HG03039 (cell line): ENCODE measurements around the gene OPA3.
A peak's percentile ranks its signal among the peaks of the same experiment; 100 is the strongest.
"Not testable (repeated sequence)": the region's sequence is repeated elsewhere in the genome, so short reads cannot be mapped to it uniquely, and the experiment has no call there.

Experiments
- ATAC-seq: cut with Tn5 transposase; IDR thresholded peaks from one replicate; pipeline ENCODE4 v1.9.1; 2021; ENCODE audit warnings: mild to moderate bottlenecking, moderate library complexity; ENCODE audit not compliant: unreplicated experiment

Gene OPA3

GRCh38 chr19:45584332-45585157 lies at the start of gene OPA3:
OPA3 (minus strand) TSS chr19:45584802; CDS start chr19:45584764, 38 bp downstream.
- peak; percentile 80 for ATAC-seq

- no peak for ATAC-seq
Observed at GRCh38 chr19:45632468-45633196, 48.0 kb upstream of the OPA3 start.

DNA sequence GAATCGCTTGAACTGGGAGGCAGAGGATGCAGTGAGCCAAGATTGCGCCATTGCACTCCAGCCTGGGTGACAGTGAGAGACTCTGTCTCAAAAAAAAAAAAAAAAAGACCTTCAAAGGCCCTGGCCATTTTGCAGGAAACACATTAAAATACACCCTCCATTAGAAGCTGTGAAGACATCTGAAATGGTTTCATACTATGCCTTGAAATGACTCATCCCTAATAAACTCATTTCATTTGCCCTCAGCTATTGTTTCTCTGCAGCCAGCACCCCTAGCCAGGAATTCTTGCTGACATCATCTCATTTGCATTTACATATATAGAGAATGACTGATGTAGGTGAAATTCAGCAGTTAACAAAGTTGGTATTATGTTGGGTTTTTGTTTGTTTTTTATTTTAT lies 45.9 kb upstream of the OPA3 start:
- ATAC-seq = no peak

DNA sequence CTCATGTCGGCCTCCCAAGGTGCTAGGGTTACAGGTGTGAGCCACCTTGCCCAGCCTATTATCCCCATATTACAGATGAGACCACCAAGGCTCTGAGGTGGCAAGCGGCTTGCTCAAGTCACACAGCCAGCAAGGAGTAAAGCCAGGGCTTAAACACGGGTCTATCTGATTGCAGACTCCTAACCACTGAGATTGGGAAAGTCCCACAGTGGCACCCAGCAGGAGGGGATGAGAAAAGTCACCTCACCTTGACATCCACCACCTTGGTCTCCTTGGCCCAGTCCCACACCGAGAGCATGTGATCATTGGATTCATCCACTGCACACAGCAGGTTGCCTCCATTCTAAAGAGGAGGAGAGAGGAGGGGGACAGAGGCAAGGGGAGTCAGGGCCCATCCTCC lies 45.1 kb upstream of the OPA3 start:
- ATAC-seq = no peak

DNA sequence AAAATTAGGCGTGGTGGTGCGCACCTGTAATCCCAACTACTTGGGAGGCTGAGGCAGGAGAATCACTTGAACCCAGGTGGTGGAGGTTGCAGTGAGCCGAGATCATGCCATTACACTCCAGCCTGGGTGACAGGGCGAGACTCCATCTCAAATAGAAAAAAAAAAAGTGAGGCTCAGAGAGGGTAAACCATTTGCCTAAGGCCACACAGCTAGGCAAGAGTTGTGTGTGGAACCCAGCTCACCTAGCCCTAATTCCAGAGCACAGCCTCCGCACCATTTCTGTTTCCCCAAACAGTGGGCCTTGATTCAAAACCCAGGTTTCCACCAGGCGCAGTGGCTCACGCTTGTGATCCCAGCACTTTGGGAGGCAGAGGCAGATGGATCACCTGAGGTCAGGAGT lies 43.6 kb upstream of the OPA3 start:
- ATAC-seq = not testable (repeated sequence)

DNA sequence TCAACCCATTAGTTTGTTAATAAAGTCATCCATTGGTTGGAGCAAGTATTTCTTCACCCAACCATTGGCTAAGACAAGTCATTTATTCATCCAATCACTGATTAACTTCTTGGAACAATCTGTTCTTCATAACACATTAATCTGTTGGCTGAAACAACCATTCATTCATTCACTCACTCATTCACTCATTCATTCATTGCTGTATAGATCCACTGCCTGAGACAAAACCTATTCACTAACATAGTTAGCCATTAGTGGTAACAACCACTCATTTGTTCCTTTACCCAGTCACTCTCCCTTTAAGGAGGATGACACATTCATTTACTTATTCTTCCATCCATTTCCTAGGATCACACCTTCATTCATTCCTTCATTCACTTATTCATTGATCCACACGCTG lies 39.4 kb upstream of the OPA3 start:
- ATAC-seq = no peak

- ATAC-seq = no peak
Observed at GRCh38 chr19:45621976-45622503, 37.4 kb upstream of the OPA3 start.

DNA sequence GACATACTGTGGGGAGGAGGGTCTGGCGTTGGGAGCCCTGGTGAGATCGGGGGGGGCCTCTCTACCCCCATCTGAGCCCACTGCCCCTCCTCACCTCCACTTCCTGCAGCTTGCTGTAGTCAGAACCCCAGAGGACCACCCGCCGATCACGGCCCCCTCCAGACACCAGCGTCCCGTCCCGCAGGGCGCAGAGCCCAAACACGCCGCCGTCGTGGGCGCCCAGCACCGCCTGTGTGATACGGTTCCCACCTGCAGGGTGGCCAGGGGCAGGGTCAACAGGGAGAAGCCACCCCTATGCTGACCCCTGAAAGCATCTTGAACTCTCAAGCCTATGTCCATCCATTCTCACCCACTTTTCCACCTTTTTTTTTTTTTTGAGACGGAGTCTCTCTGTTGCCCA lies 36.8 kb upstream of the OPA3 start:
- no peak for ATAC-seq

GRCh38 chr19:45616704-45617017 lies 32.1 kb upstream of the OPA3 start:
- ATAC-seq = no peak

- no peak for ATAC-seq
Observed at GRCh38 chr19:45615795-45616703, 31.4 kb upstream of the OPA3 start.

DNA sequence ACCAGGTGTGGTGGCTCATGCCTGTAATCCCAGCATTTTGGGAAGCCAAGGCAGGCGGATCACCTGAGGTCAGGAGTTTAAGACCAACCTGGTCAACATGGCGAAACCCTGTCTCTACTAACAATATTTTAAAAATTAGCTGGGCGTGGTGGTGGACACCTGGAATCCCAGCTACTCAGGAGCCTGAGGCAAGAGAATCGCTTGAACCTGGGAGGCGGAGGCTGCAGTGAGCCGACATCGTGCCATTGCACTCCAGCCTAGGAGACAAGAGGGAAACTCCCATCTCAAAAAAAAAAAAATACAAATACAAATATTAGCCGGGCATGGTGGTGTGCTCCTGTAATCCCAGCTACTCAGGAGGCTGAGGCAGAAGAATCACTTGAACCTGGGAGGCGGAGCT lies 30.5 kb upstream of the OPA3 start:
- not testable (repeated sequence) for ATAC-seq

DNA sequence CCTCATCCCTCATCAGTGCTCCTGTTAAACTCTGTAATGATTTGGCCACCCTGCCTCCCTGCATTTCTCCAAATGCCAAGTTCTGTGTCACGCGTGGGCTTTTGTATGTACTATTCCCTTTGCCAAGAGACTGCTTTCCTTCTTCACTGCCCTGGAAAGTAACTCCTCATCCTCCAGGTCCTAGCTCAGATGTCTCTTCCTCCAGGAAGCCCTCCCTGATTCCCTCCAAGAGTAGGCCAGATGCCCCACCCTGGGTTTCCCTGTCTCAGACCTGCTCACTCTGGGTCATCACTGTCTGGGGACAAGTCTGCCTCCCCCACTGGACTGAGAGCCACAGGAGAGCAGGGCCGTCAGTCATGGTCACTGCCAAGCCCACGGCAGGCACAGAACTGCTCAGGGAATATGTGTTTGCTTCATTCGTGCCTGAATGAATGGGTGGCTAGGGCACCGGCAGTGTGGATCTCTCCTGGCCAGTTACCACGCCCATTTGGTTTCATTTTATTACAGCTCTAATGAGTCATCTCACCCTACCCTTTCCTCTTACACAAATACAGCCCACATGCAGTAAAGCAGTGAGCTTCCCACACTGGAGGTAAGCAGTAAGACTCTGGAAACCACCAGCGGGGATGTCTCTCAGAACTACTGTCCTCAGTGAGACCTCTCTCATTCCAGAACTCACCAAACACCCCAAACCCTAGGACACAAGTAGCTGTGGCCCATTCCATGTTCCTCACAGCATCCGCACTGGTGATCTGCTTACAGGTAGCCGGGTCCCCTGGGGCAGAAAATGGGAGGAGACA lies 29.5 kb upstream of the OPA3 start:
- no peak for ATAC-seq

DNA sequence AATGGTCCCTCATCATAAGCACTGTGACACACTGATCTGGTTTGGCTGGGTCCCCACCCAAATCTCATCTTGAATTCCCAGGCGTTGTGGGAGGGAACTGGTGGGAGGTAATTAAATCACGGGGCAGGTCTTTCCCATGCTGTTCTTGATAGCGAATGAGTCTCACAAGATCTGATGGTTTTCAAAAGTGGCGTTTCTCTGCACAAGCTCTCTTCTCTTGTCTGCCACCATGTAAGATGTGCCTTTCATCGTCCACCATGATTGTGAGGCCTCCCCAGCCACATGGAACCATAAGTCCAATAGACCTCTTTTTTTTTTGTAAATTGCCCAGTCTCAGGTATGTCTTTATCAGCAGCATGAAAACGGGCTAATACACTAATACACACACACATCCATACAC lies 24.3 kb upstream of the OPA3 start:
- no peak for ATAC-seq

GRCh38 chr19:45607071-45608029 lies 22.7 kb upstream of the OPA3 start:
- no peak for ATAC-seq

DNA sequence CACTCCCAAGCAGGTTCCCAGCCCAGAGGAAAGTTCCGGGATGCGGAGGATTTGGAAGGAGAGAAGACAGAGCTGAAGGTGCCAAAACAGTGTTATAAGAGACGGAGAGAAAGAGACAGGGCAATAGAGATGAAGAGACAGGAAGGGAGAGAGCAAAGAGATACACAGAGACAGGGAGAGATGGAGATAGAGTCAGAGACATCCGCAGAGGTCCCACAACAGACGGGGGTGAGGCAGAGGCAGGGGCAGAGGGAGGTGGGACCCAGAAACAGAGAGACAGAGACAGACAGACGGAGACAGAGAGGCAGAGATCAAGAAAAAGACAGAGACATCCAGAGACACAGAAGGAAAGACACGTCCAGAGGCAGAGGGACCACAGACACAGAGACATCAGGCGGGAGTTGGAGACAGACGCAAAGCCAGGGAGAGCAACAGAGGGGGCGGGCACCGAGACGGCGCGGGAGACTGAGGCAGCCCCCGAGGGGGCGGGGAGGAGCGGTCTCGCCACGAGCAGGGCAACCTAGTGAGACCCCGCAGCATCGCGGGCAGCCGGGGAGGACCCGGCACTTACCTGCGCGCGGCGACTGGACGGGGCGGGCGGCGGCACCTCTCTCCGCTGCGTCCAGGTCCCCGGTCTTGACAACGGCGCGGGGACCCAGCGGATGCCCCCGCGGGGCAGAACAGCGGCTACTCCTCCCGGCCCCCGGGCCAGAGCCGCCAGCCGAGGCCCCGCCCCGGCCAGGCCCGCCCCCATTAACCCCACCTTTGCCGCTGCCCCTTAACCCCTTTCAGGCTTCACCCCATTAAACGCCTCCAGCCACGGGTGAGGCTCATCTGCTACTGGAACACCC lies 17.1 kb upstream of the OPA3 start, which contains the start of gene GPR4:
TSS of gene GPR4 (minus strand) at position 689 of the 851 bp plus-strand sequence. CDS start 10,346 bp downstream, outside the sequence.
- ATAC-seq = no peak

- ATAC-seq = no peak
Observed at GRCh38 chr19:45601115-45601514, 16.5 kb upstream of the OPA3 start.

DNA sequence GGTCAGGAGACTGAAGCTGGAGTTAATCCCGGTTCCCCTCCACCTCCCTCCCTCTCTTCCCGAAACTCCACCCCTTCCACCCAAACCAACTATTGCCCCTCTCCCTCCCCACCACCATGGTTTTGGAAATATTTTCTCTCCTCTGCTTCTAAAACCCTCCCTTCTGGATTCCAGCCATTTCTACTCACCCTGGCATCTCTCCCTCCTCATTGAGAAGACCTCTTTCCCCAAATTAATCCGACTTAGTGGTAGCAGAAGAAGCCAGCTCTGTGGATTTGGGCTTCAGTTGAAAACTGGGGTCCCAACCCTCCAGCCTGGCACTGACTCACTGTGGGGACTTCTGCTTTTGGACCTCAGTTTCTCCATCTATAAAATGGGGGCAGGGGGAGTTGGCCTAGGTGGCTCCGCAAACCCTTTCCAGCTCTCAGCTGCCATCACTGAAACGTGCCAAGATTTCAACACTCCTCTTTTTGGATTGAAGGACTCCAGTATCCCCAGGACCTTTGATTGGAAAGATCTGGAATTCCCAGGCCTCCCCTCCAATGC lies 15.8 kb upstream of the OPA3 start:
- no peak for ATAC-seq

GRCh38 chr19:45599286-45599685 lies 14.7 kb upstream of the OPA3 start:
- ATAC-seq = no peak
